ENCODE measurements around the gene TAF12.

DNA sequence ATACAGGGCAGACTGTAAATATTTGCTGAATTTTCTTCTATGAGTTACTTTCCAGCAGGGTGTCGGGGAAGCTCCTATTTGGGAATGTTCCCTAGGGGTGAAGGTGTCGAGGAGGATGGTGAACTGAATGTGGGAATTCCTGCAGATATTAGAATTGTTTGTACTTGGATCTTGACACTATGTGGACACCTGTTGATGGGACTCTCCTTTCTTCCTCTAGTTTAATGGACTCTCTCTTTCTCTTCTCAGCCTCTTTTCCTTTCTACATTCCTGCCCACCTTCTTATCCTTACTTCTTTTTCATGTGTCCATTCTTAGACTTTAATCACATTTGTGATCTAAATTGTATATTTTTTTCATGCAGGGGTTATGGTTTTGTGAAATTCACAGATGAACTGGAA is 75.9 kb downstream of the TAF12 start:
- TF ChIP-seq, protein P1, sequence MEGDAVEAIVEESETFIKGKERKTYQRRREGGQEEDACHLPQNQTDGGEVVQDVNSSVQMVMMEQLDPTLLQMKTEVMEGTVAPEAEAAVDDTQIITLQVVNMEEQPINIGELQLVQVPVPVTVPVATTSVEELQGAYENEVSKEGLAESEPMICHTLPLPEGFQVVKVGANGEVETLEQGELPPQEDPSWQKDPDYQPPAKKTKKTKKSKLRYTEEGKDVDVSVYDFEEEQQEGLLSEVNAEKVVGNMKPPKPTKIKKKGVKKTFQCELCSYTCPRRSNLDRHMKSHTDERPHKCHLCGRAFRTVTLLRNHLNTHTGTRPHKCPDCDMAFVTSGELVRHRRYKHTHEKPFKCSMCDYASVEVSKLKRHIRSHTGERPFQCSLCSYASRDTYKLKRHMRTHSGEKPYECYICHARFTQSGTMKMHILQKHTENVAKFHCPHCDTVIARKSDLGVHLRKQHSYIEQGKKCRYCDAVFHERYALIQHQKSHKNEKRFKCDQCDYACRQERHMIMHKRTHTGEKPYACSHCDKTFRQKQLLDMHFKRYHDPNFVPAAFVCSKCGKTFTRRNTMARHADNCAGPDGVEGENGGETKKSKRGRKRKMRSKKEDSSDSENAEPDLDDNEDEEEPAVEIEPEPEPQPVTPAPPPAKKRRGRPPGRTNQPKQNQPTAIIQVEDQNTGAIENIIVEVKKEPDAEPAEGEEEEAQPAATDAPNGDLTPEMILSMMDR (optimal IDR thresholded peaks at IDR 0.05 in 1 of 3, IDR thresholded peaks at IDR 0.05 in 1 of 3, conservative IDR thresholded peaks at IDR 0.05 in 1 of 3; ENCODE audit: extremely low read depth in 1 of 3, insufficient read depth in 2 of 3, low read length in 3 of 3) = no peak
- TF ChIP-seq EZH2 (IDR thresholded peaks at IDR 0.05; ENCODE audit: low read length) = no peak

Measured in keratinocyte (primary cell).